Stimulated activated CD4-positive, alpha-beta T cell treated with anti-CD3 and anti-CD28 coated beads, TNF-alpha, amount 100 ng/mL, for 24 hours (primary cell): ENCODE results near the gene CDK18.

ENCODE experiments used
- DNase-seq, 3 experiments: peaks; one replicate each; pipeline ENCODE4 v3.0.0-alpha.2; 2020; ENCODE audit warnings: low read depth in 3 of 3

The CDK18 gene

GRCh38 chr1:205523891-205524793, 19.7 kb downstream of the CDK18 start:
- DNase-seq, result peak; percentile 43 to 71 (median 50)

- no peak for DNase-seq
These were observed 20.3 kb downstream of the CDK18 start for GRCh38 chr1:205524794-205525101.

GRCh38 chr1:205525495-205526285, 21.2 kb downstream of the CDK18 start:
- no peak for DNase-seq

GRCh38 chr1:205526431-205526830, 22.0 kb downstream of the CDK18 start:
- no peak for DNase-seq

- no peak for DNase-seq
These were observed 23.5 kb downstream of the CDK18 start for GRCh38 chr1:205527931-205528330.

- no peak for DNase-seq
These were observed 24.0 kb downstream of the CDK18 start for GRCh38 chr1:205528446-205528886.

GRCh38 chr1:205528887-205529825, 24.7 kb downstream of the CDK18 start:
- DNase-seq, result peak; percentile 70 to 80 (median 76)

- DNase-seq, result no peak
These were observed 25.6 kb downstream of the CDK18 start for GRCh38 chr1:205530116-205530515.

- DNase-seq, result no peak
These were observed 26.9 kb downstream of the CDK18 start for GRCh38 chr1:205531191-205532025.

GRCh38 chr1:205532026-205532898, 27.8 kb downstream of the CDK18 start:
- no peak for DNase-seq

GRCh38 chr1:205532996-205533735, 28.7 kb downstream of the CDK18 start:
- DNase-seq, result no peak

- DNase-seq, result no peak
These were observed 29.4 kb downstream of the CDK18 start for GRCh38 chr1:205533748-205534443.

- no peak for DNase-seq
These were observed 30.0 kb downstream of the CDK18 start for GRCh38 chr1:205534444-205534985.

- no peak for DNase-seq
These were observed 30.6 kb downstream of the CDK18 start for GRCh38 chr1:205535096-205535495.

GRCh38 chr1:205535866-205536758, 31.6 kb downstream of the CDK18 start:
- no peak for DNase-seq

GRCh38 chr1:205536759-205537361, 32.4 kb downstream of the CDK18 start:
- DNase-seq, result no peak
